ENCODE data around the gene NOTCH1.

DNA sequence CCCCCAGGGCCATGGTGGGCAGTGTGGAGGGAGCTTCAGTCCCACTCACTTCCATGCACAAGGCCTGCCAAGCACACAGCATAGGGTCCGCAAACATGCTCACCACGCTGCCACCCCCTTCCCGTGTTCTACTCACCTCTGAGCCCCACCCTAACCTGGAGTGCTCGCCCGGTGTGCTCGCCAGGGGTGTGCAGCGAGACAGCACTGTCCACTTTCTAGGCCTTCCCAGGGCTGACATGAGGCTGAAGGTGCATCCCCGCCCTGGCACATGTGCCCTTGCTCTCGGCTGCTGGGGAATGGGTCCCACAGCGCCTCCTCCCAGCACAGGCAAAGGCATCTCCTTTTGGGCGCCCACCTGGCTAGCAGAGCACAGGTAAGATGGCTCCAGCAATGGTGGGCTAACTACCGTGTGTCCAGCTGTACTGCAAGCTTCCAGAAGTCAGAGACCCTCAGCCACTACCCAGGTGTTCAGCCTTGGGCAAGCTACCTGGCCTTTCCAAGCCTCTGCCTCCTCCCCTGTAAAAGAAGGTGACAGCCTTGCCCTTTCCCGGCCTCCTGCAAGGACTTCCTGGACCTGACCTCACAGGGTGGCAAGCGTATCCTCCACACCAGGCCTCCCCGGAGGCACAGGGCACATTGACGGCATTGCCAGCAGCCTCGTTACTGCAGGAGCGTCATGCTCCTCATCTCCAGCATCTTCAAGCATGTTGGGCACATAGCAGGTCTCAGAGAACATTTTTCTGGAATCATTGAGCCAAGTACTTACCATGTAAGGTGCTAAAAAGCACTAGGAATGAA lies 58.8 kb downstream of the NOTCH1 start:
- TF ChIP-seq, protein P1, sequence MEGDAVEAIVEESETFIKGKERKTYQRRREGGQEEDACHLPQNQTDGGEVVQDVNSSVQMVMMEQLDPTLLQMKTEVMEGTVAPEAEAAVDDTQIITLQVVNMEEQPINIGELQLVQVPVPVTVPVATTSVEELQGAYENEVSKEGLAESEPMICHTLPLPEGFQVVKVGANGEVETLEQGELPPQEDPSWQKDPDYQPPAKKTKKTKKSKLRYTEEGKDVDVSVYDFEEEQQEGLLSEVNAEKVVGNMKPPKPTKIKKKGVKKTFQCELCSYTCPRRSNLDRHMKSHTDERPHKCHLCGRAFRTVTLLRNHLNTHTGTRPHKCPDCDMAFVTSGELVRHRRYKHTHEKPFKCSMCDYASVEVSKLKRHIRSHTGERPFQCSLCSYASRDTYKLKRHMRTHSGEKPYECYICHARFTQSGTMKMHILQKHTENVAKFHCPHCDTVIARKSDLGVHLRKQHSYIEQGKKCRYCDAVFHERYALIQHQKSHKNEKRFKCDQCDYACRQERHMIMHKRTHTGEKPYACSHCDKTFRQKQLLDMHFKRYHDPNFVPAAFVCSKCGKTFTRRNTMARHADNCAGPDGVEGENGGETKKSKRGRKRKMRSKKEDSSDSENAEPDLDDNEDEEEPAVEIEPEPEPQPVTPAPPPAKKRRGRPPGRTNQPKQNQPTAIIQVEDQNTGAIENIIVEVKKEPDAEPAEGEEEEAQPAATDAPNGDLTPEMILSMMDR (IDR thresholded peaks at IDR 0.05) = no peak
- TF ChIP-seq POLR2A (IDR thresholded peaks at IDR 0.05) (no peak), POLR2AphosphoS5 (IDR thresholded peaks at IDR 0.05) (no peak)
